Hematopoietic multipotent progenitor cell treated with erythropoietin and hydrocortisone succinate and interleukin-3 and kit ligand, for 17 days (in vitro differentiated cells): Measurements from ENCODE around the gene CCR3.
"Not testable (repeated sequence)": the region's sequence is repeated elsewhere in the genome, so short reads cannot be mapped to it uniquely, and the experiment has no call there.

Experiments
- DNase-seq: peaks from one replicate; pipeline ENCODE4 v3.0.0-alpha.2; 2015; ENCODE audit warnings: low spot score

Gene CCR3

GRCh38 chr3:46242120-46242519 is at the start of gene CCR3:
Gene CCR3 (plus strand): TSS chr3:46242460. CDS start chr3:46265159, 22,699 bp downstream.
- no peak for DNase-seq

- no peak for DNase-seq
Measured at GRCh38 chr3:46192939-46193338, 49.3 kb upstream of the CCR3 start.

- DNase-seq = no peak
Measured at GRCh38 chr3:46193436-46193835, 48.8 kb upstream of the CCR3 start.

- DNase-seq = no peak
Measured at GRCh38 chr3:46194868-46195553, 47.2 kb upstream of the CCR3 start.

- no peak for DNase-seq
Measured at GRCh38 chr3:46196261-46196957, 45.9 kb upstream of the CCR3 start.

GRCh38 chr3:46200211-46200610 is 42.0 kb upstream of the CCR3 start:
- no peak for DNase-seq

- DNase-seq = no peak
Measured at GRCh38 chr3:46200790-46201189, 41.5 kb upstream of the CCR3 start.

- DNase-seq = no peak
Measured at GRCh38 chr3:46202535-46202934, 39.7 kb upstream of the CCR3 start.

- no peak for DNase-seq
Measured at GRCh38 chr3:46203681-46204080, 38.6 kb upstream of the CCR3 start.

- no peak for DNase-seq
Measured at GRCh38 chr3:46205286-46205960, 36.8 kb upstream of the CCR3 start.

- DNase-seq = no peak
Measured at GRCh38 chr3:46206282-46207015, 35.8 kb upstream of the CCR3 start.

GRCh38 chr3:46207514-46207913 is 34.7 kb upstream of the CCR3 start:
- DNase-seq = not testable (repeated sequence)

- no peak for DNase-seq
Measured at GRCh38 chr3:46208167-46208704, 34.0 kb upstream of the CCR3 start, which contains the start of gene CCR1. Gene CCR1 (minus strand): TSS chr3:46208313. CDS start chr3:46204313, 4,000 bp downstream.

GRCh38 chr3:46209053-46209452 is 33.2 kb upstream of the CCR3 start:
- DNase-seq = no peak

- DNase-seq = no peak
Measured at GRCh38 chr3:46209746-46210470, 32.4 kb upstream of the CCR3 start.

GRCh38 chr3:46212101-46212500 is 30.2 kb upstream of the CCR3 start:
- DNase-seq = no peak

GRCh38 chr3:46213201-46213600 is 29.1 kb upstream of the CCR3 start:
- DNase-seq = no peak

GRCh38 chr3:46214751-46215352 is 27.4 kb upstream of the CCR3 start:
- no peak for DNase-seq

- DNase-seq = no peak
Measured at GRCh38 chr3:46215810-46216414, 26.3 kb upstream of the CCR3 start.

- DNase-seq = no peak
Measured at GRCh38 chr3:46218196-46218709, 24.0 kb upstream of the CCR3 start.
